Osteoblast (primary cell): ENCODE results near the gene NLRC4. TPM values are rescaled to one million over a fixed set of nuclear protein-coding genes. Genes with fewer than 3 reads are reported as not detected.

Experiments used
- DNase-seq: peaks from one replicate; pipeline ENCODE4 v3.0.0; 2011; ENCODE audit warnings: low spot score, mixed read lengths; ENCODE audit not compliant: insufficient read length; ENCODE audit errors: missing footprints
- H2AFZ ChIP-seq: 2 replicates; pipeline ENCODE4 v1.6.0; 2011; ENCODE audit warnings: mild to moderate bottlenecking, low read length
- H3K27ac ChIP-seq: 2 replicates; pipeline ENCODE4 v1.5.1; 2011; ENCODE audit warnings: mild to moderate bottlenecking, low read depth, low read length, moderate library complexity
- H3K27me3 ChIP-seq: 2 replicates; pipeline ENCODE4 v1.6.0; 2012; ENCODE audit warnings: mild to moderate bottlenecking, control low read depth, inconsistent platforms, low read length, moderate library complexity; ENCODE audit not compliant: insufficient read depth
- H3K36me3 ChIP-seq: 2 replicates; pipeline ENCODE4 v1.5.1; 2011; ENCODE audit warnings: mild to moderate bottlenecking, low read length, control low read depth, moderate library complexity; ENCODE audit not compliant: insufficient read depth
- H3K4me1 ChIP-seq: 2 replicates; pipeline ENCODE4 v1.5.1; 2011; ENCODE audit warnings: mild to moderate bottlenecking, low read length, control low read depth, moderate library complexity; ENCODE audit not compliant: insufficient read depth
- H3K4me2 ChIP-seq: 2 replicates; pipeline ENCODE4 v1.6.0; 2011; ENCODE audit warnings: mild to moderate bottlenecking, low read length; ENCODE audit not compliant: insufficient read depth
- H3K4me3 ChIP-seq: fragments of 200-600 bp; sonication (generic); 3 replicates; pipeline ENCODE4 v1.5.1; 2012; ENCODE audit warnings: mild to moderate bottlenecking, low read length, inconsistent platforms; ENCODE audit not compliant: insufficient read depth
- H3K79me2 ChIP-seq: 2 replicates; pipeline ENCODE4 v1.6.0; 2012; ENCODE audit warnings: mild to moderate bottlenecking, low read length, control low read depth, inconsistent platforms; ENCODE audit not compliant: insufficient read depth
- H3K9me3 ChIP-seq: 2 replicates; pipeline ENCODE4 v1.5.1; 2011; ENCODE audit warnings: low read depth, low read length, control low read depth
- H4K20me1 ChIP-seq: 2 replicates; pipeline ENCODE4 v1.6.0; 2012; ENCODE audit warnings: mild to moderate bottlenecking, low read length, control low read depth; ENCODE audit not compliant: insufficient read depth
- total RNA-seq: library from RNA; depleted of rRNA; stranded (reverse); fragments of >200 nt; gene quantifications from 2 replicates; pipeline ENCODE4 v1.2.3, GENCODE V29; 2012
- TF ChIP-seq, protein P1 (sequence below): IDR thresholded peaks from 2 replicates; pipeline ENCODE4 v1.5.1; 2011; ENCODE audit warnings: mild to moderate bottlenecking, low read depth, low read length, moderate library complexity; ENCODE audit errors: extremely low read depth

NLRC4 gene
- total RNA-seq, 1 donor = not detected

DNA sequence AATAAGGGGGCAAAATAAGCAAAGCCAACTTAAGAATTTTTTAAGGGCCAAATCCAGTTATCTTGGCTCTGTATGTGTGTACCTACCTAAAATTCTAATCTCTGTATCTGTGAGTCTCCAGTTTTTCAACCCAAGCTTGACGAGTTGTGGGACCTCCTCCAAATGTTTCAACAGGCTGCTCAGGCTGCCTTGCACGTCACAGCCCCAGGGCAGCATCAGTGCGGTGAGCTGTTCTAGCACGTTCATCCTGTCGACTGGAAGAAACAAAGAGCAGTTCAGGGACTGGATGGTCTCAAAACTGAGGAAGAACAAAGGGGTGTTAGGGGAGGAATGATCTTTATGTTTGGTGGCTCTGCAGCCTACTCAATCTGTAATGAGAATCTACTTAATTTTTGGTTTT lies 29.4 kb downstream of the NLRC4 start:
- no peaks in the 10 kb centered on the region for H3K9me3 ChIP-seq
- no peaks in the 10 kb centered on the region for H3K36me3 ChIP-seq
- TF ChIP-seq, protein P1, sequence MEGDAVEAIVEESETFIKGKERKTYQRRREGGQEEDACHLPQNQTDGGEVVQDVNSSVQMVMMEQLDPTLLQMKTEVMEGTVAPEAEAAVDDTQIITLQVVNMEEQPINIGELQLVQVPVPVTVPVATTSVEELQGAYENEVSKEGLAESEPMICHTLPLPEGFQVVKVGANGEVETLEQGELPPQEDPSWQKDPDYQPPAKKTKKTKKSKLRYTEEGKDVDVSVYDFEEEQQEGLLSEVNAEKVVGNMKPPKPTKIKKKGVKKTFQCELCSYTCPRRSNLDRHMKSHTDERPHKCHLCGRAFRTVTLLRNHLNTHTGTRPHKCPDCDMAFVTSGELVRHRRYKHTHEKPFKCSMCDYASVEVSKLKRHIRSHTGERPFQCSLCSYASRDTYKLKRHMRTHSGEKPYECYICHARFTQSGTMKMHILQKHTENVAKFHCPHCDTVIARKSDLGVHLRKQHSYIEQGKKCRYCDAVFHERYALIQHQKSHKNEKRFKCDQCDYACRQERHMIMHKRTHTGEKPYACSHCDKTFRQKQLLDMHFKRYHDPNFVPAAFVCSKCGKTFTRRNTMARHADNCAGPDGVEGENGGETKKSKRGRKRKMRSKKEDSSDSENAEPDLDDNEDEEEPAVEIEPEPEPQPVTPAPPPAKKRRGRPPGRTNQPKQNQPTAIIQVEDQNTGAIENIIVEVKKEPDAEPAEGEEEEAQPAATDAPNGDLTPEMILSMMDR = no peak
- DNase-seq = no peak
- no peaks in the 10 kb centered on the region for H3K79me2 ChIP-seq
- H3K4me2 ChIP-seq = no peak overlapping the region
- H3K4me3 ChIP-seq = no peak overlapping the region
- H4K20me1 ChIP-seq = no peaks in the 10 kb centered on the region
- no peaks in the 10 kb centered on the region for H3K27me3 ChIP-seq
- no peak overlapping the region for H2AFZ ChIP-seq
- no peak overlapping the region for H3K27ac ChIP-seq
- no peaks in the 10 kb centered on the region for H3K4me1 ChIP-seq

DNA sequence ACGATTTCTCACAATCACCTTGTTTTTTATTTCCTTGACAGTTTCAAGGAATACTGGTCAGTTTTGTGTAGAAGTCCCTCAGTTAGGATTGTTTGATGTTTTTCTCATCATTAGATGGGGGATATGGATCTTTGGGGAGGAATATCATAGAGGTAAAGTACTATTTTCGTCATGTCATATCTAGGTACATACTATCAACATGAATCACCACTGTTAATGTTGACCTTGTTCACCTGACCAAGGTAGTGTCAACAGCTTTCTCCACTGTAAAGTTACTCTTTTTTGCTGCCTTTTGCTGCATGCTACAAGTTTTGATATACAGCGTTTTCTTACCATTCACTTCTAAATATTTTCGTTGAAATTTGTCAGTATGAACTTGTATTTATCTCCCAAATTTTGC lies 32.7 kb downstream of the NLRC4 start:
- H3K27me3 ChIP-seq = no peaks in the 10 kb centered on the region
- H3K79me2 ChIP-seq = no peaks in the 10 kb centered on the region
- TF ChIP-seq, protein P1 = no peak
- H3K9me3 ChIP-seq = no peaks in the 10 kb centered on the region
- no peak overlapping the region for H3K4me3 ChIP-seq
- no peak overlapping the region for H2AFZ ChIP-seq
- no peak overlapping the region for H3K27ac ChIP-seq
- no peak overlapping the region for H3K4me2 ChIP-seq
- no peaks in the 10 kb centered on the region for H4K20me1 ChIP-seq
- DNase-seq = no peak
- no peaks in the 10 kb centered on the region for H3K36me3 ChIP-seq
- H3K4me1 ChIP-seq = no peaks in the 10 kb centered on the region

DNA sequence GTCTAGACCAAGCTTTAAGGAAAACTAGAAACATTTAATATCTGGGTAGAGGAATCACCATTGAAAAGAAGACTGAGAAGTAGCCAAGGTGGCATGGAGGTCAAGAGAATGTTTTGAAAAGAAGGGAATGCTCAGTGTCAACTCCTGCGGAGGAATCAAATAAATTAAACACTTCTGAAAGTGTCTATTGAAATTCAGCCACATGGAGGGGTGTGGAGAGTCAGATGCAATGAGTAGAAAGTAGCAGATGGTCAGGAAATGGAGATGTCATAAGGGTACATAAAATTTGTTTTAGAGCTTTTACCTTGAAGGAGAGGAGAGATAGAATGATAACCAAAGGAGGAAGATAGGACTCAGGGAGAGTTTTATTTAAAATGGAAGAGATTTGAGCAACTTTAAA lies 35.1 kb downstream of the NLRC4 start:
- no peaks in the 10 kb centered on the region for H3K27me3 ChIP-seq
- H4K20me1 ChIP-seq = no peaks in the 10 kb centered on the region
- TF ChIP-seq, protein P1 = no peak
- H3K79me2 ChIP-seq = no peaks in the 10 kb centered on the region
- H3K9me3 ChIP-seq = no peaks in the 10 kb centered on the region
- H3K36me3 ChIP-seq = peaks cover 5% of the 10 kb centered on the region
- no peaks in the 10 kb centered on the region for H3K4me1 ChIP-seq
- H3K4me3 ChIP-seq = no peak overlapping the region
- no peak overlapping the region for H2AFZ ChIP-seq
- no peak overlapping the region for H3K4me2 ChIP-seq
- H3K27ac ChIP-seq = no peak overlapping the region
- DNase-seq = no peak

DNA sequence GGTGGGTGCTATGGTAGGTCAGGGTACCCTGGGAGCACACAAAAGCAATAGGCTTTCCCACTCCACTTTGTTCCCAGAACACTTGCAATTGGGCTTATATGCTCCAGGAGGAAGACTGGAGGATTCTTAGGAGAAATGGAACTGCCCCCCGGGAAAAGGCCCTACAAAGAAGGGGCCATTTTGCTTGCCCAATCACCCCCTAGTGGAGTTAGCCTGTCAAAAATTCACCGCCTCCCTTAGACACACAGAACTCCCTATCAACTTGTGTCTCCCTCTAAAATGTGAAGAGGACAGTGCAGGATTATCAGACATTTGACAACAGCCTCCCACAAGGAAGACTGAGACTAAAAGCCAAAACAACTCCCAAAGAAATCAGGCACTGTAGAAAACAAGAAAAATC lies 36.5 kb downstream of the NLRC4 start:
- TF ChIP-seq, protein P1 = no peak

More for the DNA sequence above, 36.5 kb downstream of the NLRC4 start:
- Histone ChIP-seq H3K9me3 (no peaks in the 10 kb centered on the region), H3K4me2 (no peak overlapping the region), H3K4me3 (no peak overlapping the region), H4K20me1 (no peaks in the 10 kb centered on the region), H3K79me2 (no peaks in the 10 kb centered on the region), H3K27me3 (no peaks in the 10 kb centered on the region), H3K27ac (no peak overlapping the region), H3K36me3 (peaks cover 15% of the 10 kb centered on the region), H3K4me1 (no peaks in the 10 kb centered on the region), H2AFZ (no peak overlapping the region)
- no peak for DNase-seq
